Astrocyte (in vitro differentiated cells and primary cell): Measurements from ENCODE around the gene BICD1.

Source experiments
- CTCF ChIP-seq: IDR thresholded peaks from 2 replicates; pipeline ENCODE4 v1.5.1; 2011; ENCODE audit warnings: low read depth, mild to moderate bottlenecking, inconsistent platforms, low read length, moderate library complexity; ENCODE audit not compliant: insufficient read depth
- EZH2 ChIP-seq: IDR thresholded peaks from 2 replicates; pipeline ENCODE4 v1.6.1; 2012; ENCODE audit warnings: mild to moderate bottlenecking, low read length, inconsistent platforms; ENCODE audit not compliant: insufficient read depth

- TF ChIP-seq CTCF (no peak), EZH2 (no peak)
These were observed 40.4 kb upstream of the BICD1 start for GRCh38 chr12:32066206-32066605.
